ENCODE measurements around the gene CAPN15. TPM values are rescaled to one million over a fixed set of nuclear protein-coding genes. Genes with fewer than 3 reads are reported as not detected.

CAPN15 gene
- total and polyA plus RNA-seq, 9 donors, result 17.2 to 36.7 (median 29.8) TPM

- Histone ChIP-seq H3K9me3 (replicated peaks; ENCODE audit: control insufficient read depth, low read depth, low read length) (no peaks in the 10 kb centered on the region), H3K27me3 (ENCODE audit: control insufficient read depth, insufficient read depth, low read length) (no peaks in the 10 kb centered on the region), H3K27ac (ENCODE audit: low read length) (peak overlapping the region; percentile 95), H3K4me3 (ENCODE audit: low read length) (no peak overlapping the region), H3K36me3 (ENCODE audit: control insufficient read depth, insufficient read depth, low read length) (peaks cover 28% of the 10 kb centered on the region), H3K4me1 (ENCODE audit: control insufficient read depth, insufficient read depth, low read length) (peaks cover 37% of the 10 kb centered on the region)
- WGBS (ENCODE audit: insufficient coverage), result 75% methylated on average over 12 of the region's 13 CpGs
- peak; percentile 51 for DNase-seq
Measured at GRCh38 chr16:525520-526180, 1.9 kb upstream of the CAPN15 start.

GRCh38 chr16:526181-527014 lies 1.1 kb upstream of the CAPN15 start:
- Histone ChIP-seq H3K9me3 (replicated peaks; ENCODE audit: control insufficient read depth, low read depth, low read length) (no peaks in the 10 kb centered on the region), H3K36me3 (ENCODE audit: control insufficient read depth, insufficient read depth, low read length) (peaks cover 22% of the 10 kb centered on the region), H3K27me3 (ENCODE audit: control insufficient read depth, insufficient read depth, low read length) (no peaks in the 10 kb centered on the region), H3K4me1 (ENCODE audit: control insufficient read depth, insufficient read depth, low read length) (peaks cover 37% of the 10 kb centered on the region), H3K27ac (ENCODE audit: low read length) (peak overlapping the region; percentile 95), H3K4me3 (ENCODE audit: low read length) (peak overlapping the region; percentile 90)
- DNase-seq, result peak; percentile 69
- WGBS (ENCODE audit: insufficient coverage), result 6% methylated on average over 25 of the region's 26 CpGs

GRCh38 chr16:528111-529011 lies 849 bp downstream of the CAPN15 start:
- peak; percentile 47 for DNase-seq

GRCh38 chr16:529012-529575 lies 1.6 kb downstream of the CAPN15 start:
- Histone ChIP-seq H3K36me3 (ENCODE audit: control insufficient read depth, insufficient read depth, low read length) (peaks cover 17% of the 10 kb centered on the region), H3K27me3 (ENCODE audit: control insufficient read depth, insufficient read depth, low read length) (no peaks in the 10 kb centered on the region), H3K4me1 (ENCODE audit: control insufficient read depth, insufficient read depth, low read length) (peaks cover 47% of the 10 kb centered on the region), H3K27ac (ENCODE audit: low read length) (peak overlapping the region; percentile 33), H3K4me3 (ENCODE audit: low read length) (peak overlapping the region; percentile 77), H3K9me3 (replicated peaks; ENCODE audit: control insufficient read depth, low read depth, low read length) (no peaks in the 10 kb centered on the region)
- no peak for DNase-seq
- WGBS (ENCODE audit: insufficient coverage), result 52% methylated on average over 12 of the region's 12 CpGs

More at GRCh38 chr16:528111-529011, 849 bp downstream of the CAPN15 start:
- peaks cover 40% of the 10 kb centered on the region for H3K4me1 ChIP-seq (ENCODE audit: control insufficient read depth, insufficient read depth, low read length)
- H3K9me3 ChIP-seq (replicated peaks; ENCODE audit: control insufficient read depth, low read depth, low read length), result no peaks in the 10 kb centered on the region
- peak overlapping the region; percentile 47 for H3K27ac ChIP-seq (ENCODE audit: low read length)
- under 1% methylated on average over 53 of the region's 55 CpGs for WGBS (ENCODE audit: insufficient coverage)
- no peaks in the 10 kb centered on the region for H3K27me3 ChIP-seq (ENCODE audit: control insufficient read depth, insufficient read depth, low read length)
- peaks cover 19% of the 10 kb centered on the region for H3K36me3 ChIP-seq (ENCODE audit: control insufficient read depth, insufficient read depth, low read length)
- H3K4me3 ChIP-seq (ENCODE audit: low read length), result peak overlapping the region; percentile 77

GRCh38 chr16:530111-530817 lies 2.8 kb downstream of the CAPN15 start:
- 84% methylated on average over 23 of the region's 23 CpGs for WGBS (ENCODE audit: insufficient coverage)
- Histone ChIP-seq H3K9me3 (replicated peaks; ENCODE audit: control insufficient read depth, low read depth, low read length) (no peaks in the 10 kb centered on the region), H3K4me3 (ENCODE audit: low read length) (no peak overlapping the region), H3K27me3 (ENCODE audit: control insufficient read depth, insufficient read depth, low read length) (no peaks in the 10 kb centered on the region), H3K27ac (ENCODE audit: low read length) (no peak overlapping the region), H3K4me1 (ENCODE audit: control insufficient read depth, insufficient read depth, low read length) (peaks cover 58% of the 10 kb centered on the region), H3K36me3 (ENCODE audit: control insufficient read depth, insufficient read depth, low read length) (peaks cover 9% of the 10 kb centered on the region)
- DNase-seq, result no peak

DNA sequence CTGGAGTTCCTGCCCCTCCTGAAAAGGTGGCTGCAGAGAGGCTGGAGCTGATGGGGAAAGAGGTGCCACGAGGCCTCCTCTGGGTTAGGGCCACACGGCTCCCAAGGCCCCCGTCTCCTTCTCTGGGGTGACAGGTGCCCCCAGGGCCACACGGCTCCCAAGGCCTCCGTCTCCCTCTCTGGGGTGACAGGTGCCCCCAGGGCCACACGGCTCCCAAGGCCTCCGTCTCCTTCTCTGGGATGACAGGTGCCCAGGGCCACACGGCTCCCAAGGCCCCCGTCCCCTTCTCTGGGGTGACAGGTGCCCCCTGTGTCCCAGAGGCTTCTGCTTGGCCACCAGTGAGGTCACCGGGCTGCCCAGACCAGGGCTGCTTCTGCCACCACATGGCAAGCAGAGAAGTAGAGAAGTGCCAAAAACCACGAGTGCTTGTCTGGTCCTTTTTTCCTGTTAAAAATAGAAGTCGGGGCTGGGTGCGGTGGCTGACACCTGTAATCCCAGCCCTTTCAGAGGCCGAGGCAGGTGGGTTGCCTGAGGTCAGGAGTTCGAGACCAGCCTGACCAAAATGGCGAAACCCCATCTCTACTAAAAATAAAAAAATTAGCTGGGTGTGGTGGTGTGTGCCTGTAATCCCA lies 4.1 kb downstream of the CAPN15 start:
- no peaks in the 10 kb centered on the region for H3K27me3 ChIP-seq (ENCODE audit: control insufficient read depth, insufficient read depth, low read length)
- peaks cover 57% of the 10 kb centered on the region for H3K4me1 ChIP-seq (ENCODE audit: control insufficient read depth, insufficient read depth, low read length)
- H3K27ac ChIP-seq (ENCODE audit: low read length), result no peak overlapping the region
- H3K36me3 ChIP-seq (ENCODE audit: control insufficient read depth, insufficient read depth, low read length), result peaks cover 16% of the 10 kb centered on the region
- H3K4me3 ChIP-seq (ENCODE audit: low read length), result no peak overlapping the region
- 70% methylated on average over 11 of the region's 16 CpGs for WGBS (ENCODE audit: insufficient coverage)
- no peaks in the 10 kb centered on the region for H3K9me3 ChIP-seq (replicated peaks; ENCODE audit: control insufficient read depth, low read depth, low read length)
- DNase-seq, result no peak

DNA sequence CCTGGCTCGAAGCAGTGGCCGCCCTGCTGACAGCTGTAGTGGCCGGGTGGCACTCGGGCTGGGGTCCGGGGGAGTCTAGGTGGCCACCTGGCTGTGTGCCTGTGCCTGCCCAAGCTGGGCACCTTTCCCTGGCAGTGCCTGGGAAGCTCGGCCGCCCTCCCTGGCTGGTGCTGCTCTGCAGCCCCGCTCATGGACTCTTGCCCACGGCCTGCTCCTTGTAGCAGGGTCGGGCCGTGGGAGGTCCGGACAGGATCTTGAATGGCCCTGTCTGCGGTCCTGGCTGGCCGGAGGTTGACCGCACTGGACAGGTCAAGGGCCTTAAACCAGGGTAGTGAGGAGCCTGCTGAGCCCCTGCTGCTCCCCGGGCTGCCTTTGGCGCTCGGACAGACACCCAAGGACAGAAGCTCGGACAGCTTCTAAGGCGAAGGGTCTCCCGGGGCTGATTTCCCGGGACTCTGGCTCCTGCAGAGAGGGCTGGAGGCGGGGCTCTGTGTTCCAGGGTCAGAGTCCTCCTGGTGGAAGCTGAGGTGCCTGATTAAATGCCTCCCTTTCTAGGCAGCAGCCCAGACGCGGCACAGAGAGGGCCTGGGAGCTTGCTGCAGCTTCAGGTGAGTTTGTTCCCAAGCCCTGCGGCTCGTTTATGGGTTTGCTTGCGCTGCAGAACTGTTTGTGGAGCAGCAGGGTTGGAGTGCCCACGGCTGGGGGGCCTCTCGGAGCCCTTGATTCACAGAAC lies 6.0 kb downstream of the CAPN15 start:
- no peaks in the 10 kb centered on the region for H3K9me3 ChIP-seq (replicated peaks; ENCODE audit: control insufficient read depth, low read depth, low read length)
- peaks cover 62% of the 10 kb centered on the region for H3K4me1 ChIP-seq (ENCODE audit: control insufficient read depth, insufficient read depth, low read length)
- H3K36me3 ChIP-seq (ENCODE audit: control insufficient read depth, insufficient read depth, low read length), result peaks cover 34% of the 10 kb centered on the region
- H3K4me3 ChIP-seq (ENCODE audit: low read length), result no peak overlapping the region
- peak overlapping the region; percentile 59 for H3K27ac ChIP-seq (ENCODE audit: low read length)
- 68% methylated on average over 30 of the region's 30 CpGs for WGBS (ENCODE audit: insufficient coverage)
- no peak for DNase-seq
- no peaks in the 10 kb centered on the region for H3K27me3 ChIP-seq (ENCODE audit: control insufficient read depth, insufficient read depth, low read length)

DNA sequence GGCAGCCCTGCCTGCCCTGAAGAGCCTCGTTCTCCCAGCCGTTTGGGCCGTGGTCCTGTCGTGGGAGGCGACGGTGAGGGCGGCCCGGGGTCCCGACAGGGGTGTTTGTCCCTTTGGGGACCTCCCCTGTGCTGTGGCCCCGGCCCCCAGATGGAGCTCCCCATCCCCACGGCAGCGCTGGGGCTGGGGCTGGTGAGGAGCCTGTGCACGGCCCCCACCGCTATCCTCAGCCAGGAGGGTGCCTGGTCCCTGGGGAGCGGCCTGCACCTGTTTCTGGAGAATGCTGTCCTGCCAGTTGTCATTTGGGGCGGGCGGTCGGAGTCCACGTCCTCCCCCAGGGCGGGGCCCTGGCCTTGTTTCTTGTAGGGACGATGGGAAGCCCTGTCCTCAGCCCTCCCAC lies 6.6 kb downstream of the CAPN15 start:
- H3K9me3 ChIP-seq (replicated peaks; ENCODE audit: control insufficient read depth, low read depth, low read length), result no peaks in the 10 kb centered on the region
- H3K4me3 ChIP-seq (ENCODE audit: low read length), result no peak overlapping the region
- peak overlapping the region; percentile 86 for H3K27ac ChIP-seq (ENCODE audit: low read length)
- peaks cover 59% of the 10 kb centered on the region for H3K4me1 ChIP-seq (ENCODE audit: control insufficient read depth, insufficient read depth, low read length)
- peak; percentile 68 for DNase-seq
- H3K27me3 ChIP-seq (ENCODE audit: control insufficient read depth, insufficient read depth, low read length), result no peaks in the 10 kb centered on the region
- H3K36me3 ChIP-seq (ENCODE audit: control insufficient read depth, insufficient read depth, low read length), result peaks cover 34% of the 10 kb centered on the region
- WGBS (ENCODE audit: insufficient coverage), result 63% methylated on average over 19 of the region's 21 CpGs
